Stimulated activated CD8-positive, alpha-beta memory T cell treated with anti-CD3 and anti-CD28 coated beads, Interleukin-15, amount 100 ng/mL, for 24 hours (primary cell): ENCODE results near the gene EMID1.

Experiments used
- DNase-seq: peaks from one replicate; pipeline ENCODE4 v3.0.0-alpha.2; 2020; ENCODE audit warnings: low read depth

The EMID1 gene

GRCh38 chr22:29292379-29292778 is 86.7 kb downstream of the EMID1 start:
- DNase-seq, result no peak

- no peak for DNase-seq
These were observed 92.9 kb downstream of the EMID1 start for GRCh38 chr22:29298641-29299040.

GRCh38 chr22:29299136-29299900 is 93.6 kb downstream of the EMID1 start:
- DNase-seq, result no peak

GRCh38 chr22:29300467-29300806 is 94.7 kb downstream of the EMID1 start:
- DNase-seq, result no peak

- no peak for DNase-seq
These were observed 95.3 kb downstream of the EMID1 start for GRCh38 chr22:29300807-29301601.

GRCh38 chr22:29301716-29302401 is 96.2 kb downstream of the EMID1 start:
- DNase-seq, result no peak

GRCh38 chr22:29302402-29302680 is 96.6 kb downstream of the EMID1 start:
- no peak for DNase-seq

GRCh38 chr22:29302681-29303465 is 97.2 kb downstream of the EMID1 start:
- DNase-seq, result no peak

- no peak for DNase-seq
These were observed 100.1 kb downstream of the EMID1 start for GRCh38 chr22:29305836-29306174.

GRCh38 chr22:29306175-29306834 is 100.6 kb downstream of the EMID1 start, which contains the start of gene GAS2L1:
TSS of gene GAS2L1 (plus strand) at chr22:29306650. CDS start at chr22:29308106, 1,456 bp downstream.
- no peak for DNase-seq

GRCh38 chr22:29306835-29307595 is 101.3 kb downstream of the EMID1 start:
- no peak for DNase-seq

GRCh38 chr22:29307596-29308147 is 102.0 kb downstream of the EMID1 start:
- no peak for DNase-seq

GRCh38 chr22:29308148-29308790 is 102.6 kb downstream of the EMID1 start:
- DNase-seq, result no peak

- no peak for DNase-seq
These were observed 103.1 kb downstream of the EMID1 start for GRCh38 chr22:29308791-29309262.
